ENCODE data around the gene SNX32. TPM values are rescaled to one million over a fixed set of nuclear protein-coding genes. Genes with fewer than 3 reads are reported as not detected.
A peak's percentile ranks its signal among the peaks of the same experiment; 100 is the strongest.

The SNX32 gene
- total and polyA plus RNA-seq, 9 of the 15 experiments (the other 6 are each of a cell fraction or from before 2014, with no cell fraction given): 0.03 TPM; not detected in 7

DNA sequence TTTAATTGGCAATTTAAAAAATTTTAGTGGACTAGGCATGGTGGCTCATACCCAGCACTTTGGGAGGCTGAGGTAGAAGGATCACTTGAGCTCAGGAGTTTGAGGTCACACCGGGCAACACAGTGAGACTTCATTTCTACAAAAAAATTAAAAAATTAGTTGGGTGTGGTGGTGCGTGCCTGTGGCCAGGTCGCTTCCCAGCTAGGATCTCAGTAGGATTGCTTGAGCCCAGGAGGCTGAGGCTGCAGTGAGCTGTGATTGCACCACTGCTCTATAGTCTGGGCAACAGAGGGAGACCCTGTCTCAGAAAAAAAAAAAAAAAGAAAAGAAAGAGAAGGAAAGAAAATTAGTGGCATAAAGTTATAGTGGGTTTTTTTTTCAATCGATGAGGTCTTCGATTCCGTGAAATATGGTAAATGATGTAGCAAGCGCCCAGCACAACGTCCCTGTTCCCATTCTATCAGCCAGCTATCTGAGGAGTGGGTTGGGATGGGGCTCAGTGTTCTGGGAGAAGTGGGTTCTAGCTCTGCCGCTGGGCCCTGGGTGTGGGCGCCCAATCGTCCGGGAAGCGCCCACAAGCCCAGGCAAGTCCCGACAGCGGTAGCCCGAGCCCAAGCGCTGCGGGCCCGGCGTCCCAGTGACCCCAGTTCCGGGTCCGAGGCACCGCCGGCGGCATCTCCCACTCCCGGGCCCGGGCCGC lies 65.0 kb downstream of the SNX32 start (continued):
- TF ChIP-seq, protein P1, sequence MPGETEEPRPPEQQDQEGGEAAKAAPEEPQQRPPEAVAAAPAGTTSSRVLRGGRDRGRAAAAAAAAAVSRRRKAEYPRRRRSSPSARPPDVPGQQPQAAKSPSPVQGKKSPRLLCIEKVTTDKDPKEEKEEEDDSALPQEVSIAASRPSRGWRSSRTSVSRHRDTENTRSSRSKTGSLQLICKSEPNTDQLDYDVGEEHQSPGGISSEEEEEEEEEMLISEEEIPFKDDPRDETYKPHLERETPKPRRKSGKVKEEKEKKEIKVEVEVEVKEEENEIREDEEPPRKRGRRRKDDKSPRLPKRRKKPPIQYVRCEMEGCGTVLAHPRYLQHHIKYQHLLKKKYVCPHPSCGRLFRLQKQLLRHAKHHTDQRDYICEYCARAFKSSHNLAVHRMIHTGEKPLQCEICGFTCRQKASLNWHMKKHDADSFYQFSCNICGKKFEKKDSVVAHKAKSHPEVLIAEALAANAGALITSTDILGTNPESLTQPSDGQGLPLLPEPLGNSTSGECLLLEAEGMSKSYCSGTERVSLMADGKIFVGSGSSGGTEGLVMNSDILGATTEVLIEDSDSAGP (CRISPR knock-in tag; IDR thresholded peaks at IDR 0.05): 0 out of 2 replicates have a peak, but pooled peaks have one; percentile 7
- TF ChIP-seq MAFK (IDR thresholded peaks at IDR 0.05; ENCODE audit: low read length) (no peak), PHF8 (IDR thresholded peaks at IDR 0.05; ENCODE audit: borderline replicate concordance, low read length) (peak; percentile 50; the same call in 1 of the 2 replicates), CLOCK (CRISPR knock-in tag; IDR thresholded peaks at IDR 0.05; ENCODE audit: borderline replicate concordance) (no peak)
